GM12878 (cell line): ENCODE results near the gene RPS19BP1. TPM values are rescaled to one million over a fixed set of nuclear protein-coding genes. Genes with fewer than 3 reads are reported as not detected.

Experiments used
- ATAC-seq: fragments of 200-7000 bp; cut with Tn5 transposase; 3 replicates; pipeline ENCODE4 v1.9.1; 2020; ENCODE audit warnings: mild to moderate bottlenecking, moderate library complexity
- BruUV-seq: library from RNA; stranded (reverse); fragments of 400-500 nt; replicated peaks from 2 replicates; lab custom pipeline; 2021; lab: Mats Ljungman, UMichigan
- CTCF ChIA-PET: fragments of 300-600 bp; sonication (Branson Sonifier 250); formaldehyde crosslinking; extraction: SDS; loops from one replicate; lab custom pipeline; 2021; ENCODE audit warnings: inconsistent platforms; lab: Yijun Ruan, JAX
- POLR2A ChIA-PET: fragments of 350-600 bp; formaldehyde crosslinking; extraction: SDS; loops from one replicate; lab custom pipeline; 2021; ENCODE audit warnings: inconsistent platforms; lab: Charles Lee
- RAD21 ChIA-PET: fragments of 300-600 bp; sonication (Branson Sonifier 250); formaldehyde crosslinking; loops from one replicate; lab custom pipeline; 2023; ENCODE audit warnings: antibody characterized with exemption; ENCODE audit not compliant: unreplicated experiment; lab: Charles Lee
- SMC1A ChIA-PET: fragments of 300-600 bp; sonication (Branson Sonifier 250); formaldehyde crosslinking; loops from one replicate; lab custom pipeline; 2023; ENCODE audit not compliant: unreplicated experiment, uncharacterized antibody; lab: Charles Lee
- DNase-seq: peaks from one replicate; pipeline ENCODE4 v3.0.0-alpha.2; 2011; ENCODE audit warnings: low read depth, low spot score
- FAIRE-seq: peaks from 3 replicates; lab custom pipeline; 2011; peaks lifted over from hg19 to GRCh38; lab: Jason Lieb, UNC
- H2AFZ ChIP-seq: 2 replicates; pipeline ENCODE4 v1.6.0; 2011; ENCODE audit warnings: low read depth, low read length, control low read depth; ENCODE audit not compliant: control insufficient read depth
- H3K27ac ChIP-seq: 2 replicates; pipeline ENCODE4 v1.5.1; 2011; ENCODE audit warnings: control low read depth; ENCODE audit not compliant: control insufficient read depth, insufficient read depth
- H3K27me3 ChIP-seq, 2 experiments: replicated peaks in 1 of 2; 2 replicates each; pipeline versions ENCODE4 v1.6.0 to v1.6.1; 2011; ENCODE audit warnings: low read length in 1 of 2; ENCODE audit not compliant: control insufficient read depth in 2 of 2, insufficient read depth in 2 of 2
- H3K36me3 ChIP-seq, 2 experiments: 2 replicates each; pipeline ENCODE4 v1.5.1; 2011; ENCODE audit warnings: low read length in 1 of 2; ENCODE audit not compliant: control insufficient read depth in 2 of 2, insufficient read depth in 2 of 2
- H3K4me1 ChIP-seq: 2 replicates; pipeline ENCODE4 v1.6.1; 2011; ENCODE audit warnings: mild to moderate bottlenecking, low read length, moderate library complexity, mixed read lengths; ENCODE audit not compliant: control insufficient read depth, insufficient read depth
- H3K4me2 ChIP-seq: 2 replicates; pipeline ENCODE4 v1.6.0; 2011; ENCODE audit warnings: control low read depth; ENCODE audit not compliant: control insufficient read depth, insufficient read depth
- H3K4me3 ChIP-seq: fragments of 200-600 bp; sonication (generic); 2 replicates; pipeline ENCODE4 v1.5.1; 2016
- H3K79me2 ChIP-seq: 2 replicates; pipeline ENCODE4 v1.6.0; 2011; ENCODE audit warnings: low read length; ENCODE audit not compliant: control insufficient read depth, insufficient read depth
- H3K9ac ChIP-seq: 2 replicates; pipeline ENCODE4 v1.8.0; 2011; ENCODE audit warnings: low read length, control low read depth, mixed read lengths; ENCODE audit not compliant: control insufficient read depth, insufficient read depth
- H3K9me3 ChIP-seq: replicated peaks from 3 replicates; pipeline ENCODE4 v1.5.1; 2011; ENCODE audit warnings: mild to moderate bottlenecking, low read length; ENCODE audit not compliant: control insufficient read depth, insufficient read depth
- H4K20me1 ChIP-seq: 2 replicates; pipeline ENCODE4 v1.6.0; 2011; ENCODE audit not compliant: control insufficient read depth, insufficient read depth
- BRCA1 ChIP-seq: IDR thresholded peaks from 2 replicates; pipeline ENCODE4 v1.6.1; 2011; ENCODE audit warnings: low read depth, low read length, improper control_type of control experiment
- EED ChIP-seq: sonication (generic); IDR thresholded peaks from 2 replicates; pipeline ENCODE4 v1.6.1; 2016; ENCODE audit warnings: antibody characterized with exemption, low read depth
- ETV6 ChIP-seq, 2 experiments: fragments of 450-650 bp in 1 of 2; IDR thresholded peaks in 1 of 2; conservative IDR thresholded peaks in 1 of 2; 2 replicates each; pipeline ENCODE4 v1.6.1; 2014; ENCODE audit warnings: antibody characterized with exemption in 1 of 2, borderline replicate concordance in 1 of 2, low read depth in 1 of 2, mild to moderate bottlenecking in 1 of 2, moderate library complexity in 1 of 2
- FOXM1 ChIP-seq: IDR thresholded peaks from 2 replicates; pipeline ENCODE4 v1.6.1; 2012; ENCODE audit warnings: low read depth, mild to moderate bottlenecking, inconsistent platforms, low read length, moderate library complexity
- IKZF1 ChIP-seq: fragments of 450-650 bp; conservative IDR thresholded peaks from 2 replicates; pipeline ENCODE4 v1.6.1; 2017; ENCODE audit warnings: antibody characterized with exemption, mild to moderate bottlenecking
- PAX8 ChIP-seq: fragments of 450-650 bp; IDR thresholded peaks from 2 replicates; pipeline ENCODE4 v1.6.1; 2017; ENCODE audit warnings: mild to moderate bottlenecking, moderate library complexity
- SIN3A ChIP-seq: IDR thresholded peaks from 2 replicates; pipeline ENCODE4 v1.6.1; 2012; ENCODE audit warnings: low read depth, low read length, improper control_type of control experiment
- SP1 ChIP-seq: IDR thresholded peaks from one replicate; pipeline ENCODE4 v1.6.1; 2011; ENCODE audit warnings: low read depth, low read length
- SREBF2 ChIP-seq: IDR thresholded peaks from 2 replicates; pipeline ENCODE4 v1.6.1; 2012; ENCODE audit warnings: mild to moderate bottlenecking, low read length
- SRF ChIP-seq, 2 experiments: IDR thresholded peaks; 2 replicates each; pipeline ENCODE4 v1.6.1; 2011; ENCODE audit warnings: low read depth in 2 of 2, low read length in 2 of 2, mild to moderate bottlenecking in 1 of 2, moderate library complexity in 1 of 2
- ZSCAN29 ChIP-seq: fragments of 450-650 bp; IDR thresholded peaks from 2 replicates; pipeline ENCODE4 v1.6.1; 2017; ENCODE audit warnings: mild to moderate bottlenecking, moderate library complexity
- WGBS: methylation state at CpG from one replicate; pipeline ENCODE4 v1.1.6; 2016; ENCODE audit warnings: low lambda C conversion rate; ENCODE audit not compliant: insufficient replicate concordance, insufficient coverage; ENCODE audit errors: missing lambda C conversion rate; 5-methylcytosine and 5-hydroxymethylcytosine counted together
- in situ Hi-C: fragments of 300-500 bp; cut with MboI; formaldehyde crosslinking; loops from 9 replicates; pipeline ENCODE4 v1.14.3; 2018; ENCODE audit warnings: mixed read lengths
- intact Hi-C: fragments of 100-400 bp; cut with micrococcal nuclease; formaldehyde crosslinking; loops from one replicate; pipeline ENCODE4 v1.14.2; 2022; ENCODE audit not compliant: unreplicated experiment
- polyA plus RNA-seq, 11 experiments: library from polyadenylated mRNA; depleted of rRNA in 4 of 11; unstranded in 6 of 11; stranded (reverse) in 5 of 11; fragments of >200 nt; fragmentation: Nextera tagmentation in 4 of 11; fragmentation: Illumina TruSeq in 1 of 11; extraction: Ambion mirVana in 4 of 11; extraction: Trizol in 1 of 11; gene quantifications; 1 replicate in 1 of 11; 2 replicates in 10 of 11; pipeline versions ENCODE4 v1.2.1 to v1.2.3, GENCODE V29; 2011 to 2016; ENCODE audit warnings: inconsistent platforms in 2 of 11, missing spikeins in 2 of 11, low read depth in 1 of 11
- total RNA-seq, 4 experiments: library from RNA; depleted of rRNA in 3 of 4; stranded (reverse); fragments of >200 nt in 3 of 4; fragmentation: Illumina TruSeq in 1 of 4; extraction: Trizol in 1 of 4; gene quantifications; 2 replicates each; pipeline versions ENCODE4 v1.2.1 to v1.2.3, GENCODE V29; 2013 to 2021
- TF ChIP-seq, protein P1 (sequence below): IDR thresholded peaks from 2 replicates; pipeline ENCODE4 v1.6.1; 2012; ENCODE audit warnings: low read depth, low read length, improper control_type of control experiment
- TF ChIP-seq, protein P2 (sequence below): IDR thresholded peaks from 2 replicates; pipeline ENCODE4 v1.6.1; 2012; ENCODE audit warnings: low read depth, low read length, improper control_type of control experiment
- TF ChIP-seq, protein P3 (sequence below): fragments of 450-650 bp; IDR thresholded peaks from 2 replicates; pipeline ENCODE4 v1.6.1; 2016; ENCODE audit warnings: mild to moderate bottlenecking
- TF ChIP-seq, protein P4 (sequence below): fragments of 450-650 bp; IDR thresholded peaks from 2 replicates; pipeline ENCODE4 v1.6.1; 2016; ENCODE audit warnings: mild to moderate bottlenecking, moderate library complexity, borderline replicate concordance

Gene RPS19BP1
- total and polyA plus RNA-seq, 10 of the 15 experiments (the other 5 are each of a cell fraction or from before 2014, with no cell fraction given) = 2.7 to 206 (median 78.6) TPM

DNA sequence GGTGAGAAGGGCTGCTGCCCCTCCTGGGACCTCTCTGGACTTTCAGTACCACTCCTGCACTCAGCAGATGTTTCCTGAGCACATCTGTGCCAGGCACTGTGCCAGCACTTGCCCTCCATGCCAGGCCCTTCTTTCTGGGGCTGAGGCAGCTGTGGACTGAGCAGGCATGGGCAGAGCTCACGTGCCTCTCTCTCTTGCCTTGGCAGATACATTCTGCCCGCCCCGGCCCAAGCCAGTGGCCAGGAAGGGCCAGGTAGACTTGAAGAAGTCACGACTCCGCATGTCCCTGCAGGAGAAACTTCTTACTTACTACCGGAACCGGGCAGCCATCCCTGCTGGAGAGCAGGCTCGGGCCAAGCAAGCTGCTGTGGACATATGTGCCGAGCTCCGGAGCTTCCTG, 20.5 kb downstream of the RPS19BP1 start:
- in situ Hi-C loops = loop anchor here (25.0 kb wide), 1 partner anchor 350 kb away; the partner anchor contains the start of gene CBX7
- no peak overlapping the region for H3K4me2 ChIP-seq
- peaks cover 34 to 50% of the 10 kb centered on the region in 2 experiments; a peak in 3 of 4 replicates for H3K36me3 ChIP-seq
- H3K27ac ChIP-seq = no peak overlapping the region
- H3K9ac ChIP-seq = no peak overlapping the region
- WGBS = 92% methylated on average over 10 of the region's 10 CpGs
- no peak for DNase-seq
- TF ChIP-seq, protein P1, sequence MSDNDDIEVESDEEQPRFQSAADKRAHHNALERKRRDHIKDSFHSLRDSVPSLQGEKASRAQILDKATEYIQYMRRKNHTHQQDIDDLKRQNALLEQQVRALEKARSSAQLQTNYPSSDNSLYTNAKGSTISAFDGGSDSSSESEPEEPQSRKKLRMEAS = no peak
- TF ChIP-seq ETV6 (conservative IDR thresholded peaks at IDR 0.05 in 1 of 2, IDR thresholded peaks at IDR 0.05 in 1 of 2; ENCODE audit: borderline replicate concordance in 1 of 2, low read depth in 1 of 2) (no peak), FOXM1 (no peak), SREBF2 (no peak), ZSCAN29 (no peak), SIN3A (no peak), PAX8 (no peak), EED (no peak), BRCA1 (no peak), SRF (IDR thresholded peaks at IDR 0.05; ENCODE audit: low read depth in 2 of 2, low read length in 2 of 2) (no peak), SP1 (no peak), IKZF1 (no peak)
- TF ChIP-seq, protein P2, sequence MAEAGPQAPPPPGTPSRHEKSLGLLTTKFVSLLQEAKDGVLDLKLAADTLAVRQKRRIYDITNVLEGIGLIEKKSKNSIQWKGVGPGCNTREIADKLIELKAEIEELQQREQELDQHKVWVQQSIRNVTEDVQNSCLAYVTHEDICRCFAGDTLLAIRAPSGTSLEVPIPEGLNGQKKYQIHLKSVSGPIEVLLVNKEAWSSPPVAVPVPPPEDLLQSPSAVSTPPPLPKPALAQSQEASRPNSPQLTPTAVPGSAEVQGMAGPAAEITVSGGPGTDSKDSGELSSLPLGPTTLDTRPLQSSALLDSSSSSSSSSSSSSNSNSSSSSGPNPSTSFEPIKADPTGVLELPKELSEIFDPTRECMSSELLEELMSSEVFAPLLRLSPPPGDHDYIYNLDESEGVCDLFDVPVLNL = no peak
- TF ChIP-seq, protein P3, sequence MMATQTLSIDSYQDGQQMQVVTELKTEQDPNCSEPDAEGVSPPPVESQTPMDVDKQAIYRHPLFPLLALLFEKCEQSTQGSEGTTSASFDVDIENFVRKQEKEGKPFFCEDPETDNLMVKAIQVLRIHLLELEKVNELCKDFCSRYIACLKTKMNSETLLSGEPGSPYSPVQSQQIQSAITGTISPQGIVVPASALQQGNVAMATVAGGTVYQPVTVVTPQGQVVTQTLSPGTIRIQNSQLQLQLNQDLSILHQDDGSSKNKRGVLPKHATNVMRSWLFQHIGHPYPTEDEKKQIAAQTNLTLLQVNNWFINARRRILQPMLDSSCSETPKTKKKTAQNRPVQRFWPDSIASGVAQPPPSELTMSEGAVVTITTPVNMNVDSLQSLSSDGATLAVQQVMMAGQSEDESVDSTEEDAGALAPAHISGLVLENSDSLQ = no peak
- TF ChIP-seq, protein P4, sequence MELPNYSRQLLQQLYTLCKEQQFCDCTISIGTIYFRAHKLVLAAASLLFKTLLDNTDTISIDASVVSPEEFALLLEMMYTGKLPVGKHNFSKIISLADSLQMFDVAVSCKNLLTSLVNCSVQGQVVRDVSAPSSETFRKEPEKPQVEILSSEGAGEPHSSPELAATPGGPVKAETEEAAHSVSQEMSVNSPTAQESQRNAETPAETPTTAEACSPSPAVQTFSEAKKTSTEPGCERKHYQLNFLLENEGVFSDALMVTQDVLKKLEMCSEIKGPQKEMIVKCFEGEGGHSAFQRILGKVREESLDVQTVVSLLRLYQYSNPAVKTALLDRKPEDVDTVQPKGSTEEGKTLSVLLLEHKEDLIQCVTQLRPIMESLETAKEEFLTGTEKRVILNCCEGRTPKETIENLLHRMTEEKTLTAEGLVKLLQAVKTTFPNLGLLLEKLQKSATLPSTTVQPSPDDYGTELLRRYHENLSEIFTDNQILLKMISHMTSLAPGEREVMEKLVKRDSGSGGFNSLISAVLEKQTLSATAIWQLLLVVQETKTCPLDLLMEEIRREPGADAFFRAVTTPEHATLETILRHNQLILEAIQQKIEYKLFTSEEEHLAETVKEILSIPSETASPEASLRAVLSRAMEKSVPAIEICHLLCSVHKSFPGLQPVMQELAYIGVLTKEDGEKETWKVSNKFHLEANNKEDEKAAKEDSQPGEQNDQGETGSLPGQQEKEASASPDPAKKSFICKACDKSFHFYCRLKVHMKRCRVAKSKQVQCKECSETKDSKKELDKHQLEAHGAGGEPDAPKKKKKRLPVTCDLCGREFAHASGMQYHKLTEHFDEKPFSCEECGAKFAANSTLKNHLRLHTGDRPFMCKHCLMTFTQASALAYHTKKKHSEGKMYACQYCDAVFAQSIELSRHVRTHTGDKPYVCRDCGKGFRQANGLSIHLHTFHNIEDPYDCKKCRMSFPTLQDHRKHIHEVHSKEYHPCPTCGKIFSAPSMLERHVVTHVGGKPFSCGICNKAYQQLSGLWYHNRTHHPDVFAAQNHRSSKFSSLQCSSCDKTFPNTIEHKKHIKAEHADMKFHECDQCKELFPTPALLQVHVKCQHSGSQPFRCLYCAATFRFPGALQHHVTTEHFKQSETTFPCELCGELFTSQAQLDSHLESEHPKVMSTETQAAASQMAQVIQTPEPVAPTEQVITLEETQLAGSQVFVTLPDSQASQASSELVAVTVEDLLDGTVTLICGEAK = no peak
- peaks cover 21% of the 10 kb centered on the region for H3K79me2 ChIP-seq
- ChIA-PET SMC1A (interaction anchor here (0.6 kb wide), 1 partner anchor 197 kb away, joined by 3 read pairs; no protein-coding TSS in a partner anchor), RAD21 (no interaction called here), POLR2A (no interaction called here), CTCF (interaction anchor here (1.5 to 8.0 kb wide), 3 partner anchors 10 to 18 kb away, joined by 6 to 75 read pairs (median 7); partner anchors contain the start of genes MIEF1 and RPS19BP1)
- no peak for FAIRE-seq
- no peak overlapping the region for H2AFZ ChIP-seq
- H3K9me3 ChIP-seq = no peaks in the 10 kb centered on the region
- H3K4me1 ChIP-seq = peaks cover 18% of the 10 kb centered on the region
- no peak for ATAC-seq
- H3K4me3 ChIP-seq = no peak overlapping the region
- intact Hi-C loops = no loop called here
- no TSS peak for BruUV-seq
- peaks cover 4% of the 10 kb centered on the region for H4K20me1 ChIP-seq
- no peaks in the 10 kb centered on the region for H3K27me3 ChIP-seq
